GM13977 (cell line): ENCODE data around the gene RAP2C.

Experiments
- DNase-seq: peaks from one replicate; pipeline ENCODE4 v3.0.0; 2012; ENCODE audit warnings: low spot score
- CTCF ChIP-seq: IDR thresholded peaks from 2 replicates; pipeline ENCODE4 v1.5.1; 2012; ENCODE audit warnings: mild to moderate bottlenecking, control low read depth; ENCODE audit not compliant: insufficient read depth; ENCODE audit errors: extremely low read depth, missing control alignments
- in situ Hi-C: fragments of 300-500 bp; cut with MboI; formaldehyde crosslinking; loops from one replicate; pipeline ENCODE4 v1.12.0; 2022; ENCODE audit warnings: low sequenced_read_pairs, low pct_unique_long_range_greater_than_20kb, mixed read lengths, inconsistent platforms; ENCODE audit not compliant: unreplicated experiment

Gene RAP2C

GRCh38 chrX:132236121-132236520, 16.9 kb upstream of the RAP2C start:
- in situ Hi-C loops: no loop called here
- DNase-seq: no peak
- TF ChIP-seq CTCF: no peak

GRCh38 chrX:132235488-132235887, 16.2 kb upstream of the RAP2C start:
- DNase-seq: no peak
- TF ChIP-seq CTCF: no peak
- in situ Hi-C loops: no loop called here

GRCh38 chrX:132231587-132231986, 12.3 kb upstream of the RAP2C start:
- no peak for DNase-seq
- in situ Hi-C loops: no loop called here
- no peak for TF ChIP-seq CTCF

- in situ Hi-C loops: loop anchor here (10.0 kb wide), 2 partner anchors 383 to 397 kb away; no protein-coding TSS in a partner anchor
- no peak for DNase-seq
Measured at GRCh38 chrX:132227383-132228112, 8.3 kb upstream of the RAP2C start.

GRCh38 chrX:132226169-132226568, 6.9 kb upstream of the RAP2C start:
- no peak for DNase-seq
- in situ Hi-C loops: loop anchor here (10.0 kb wide), 2 partner anchors 381 to 399 kb away; no protein-coding TSS in a partner anchor
- TF ChIP-seq CTCF: peak; percentile 50

More at GRCh38 chrX:132227383-132228112, 8.3 kb upstream of the RAP2C start:
- TF ChIP-seq CTCF: no peak

- in situ Hi-C loops: no loop called here
- DNase-seq: peak; percentile 85
- TF ChIP-seq CTCF: no peak
Measured at GRCh38 chrX:132218100-132218812, 991 bp downstream of the RAP2C start.
